Activated CD8-positive, alpha-beta T cell treated with anti-CD3 and anti-CD28 coated beads for 36 hours (primary cell): ENCODE measurements around the gene NXN. TPM values are rescaled to one million over a fixed set of nuclear protein-coding genes. Genes with fewer than 3 reads are reported as not detected.
"Not testable (repeated sequence)": the region's sequence is repeated elsewhere in the genome, so short reads cannot be mapped to it uniquely, and the experiment has no call there.

Experiments used
- ATAC-seq: fragments of 200-7000 bp; cut with Tn5 transposase; one replicate; pipeline ENCODE4 v1.10.0; 2021; ENCODE audit warnings: mild to moderate bottlenecking, moderate library complexity
- CTCF ChIA-PET: fragments of 350-600 bp; sonication (Branson Sonifier 250); formaldehyde crosslinking; loops from one replicate; lab custom pipeline; 2021; ENCODE audit warnings: antibody characterized with exemption; lab: Charles Lee
- POLR2A ChIA-PET: fragments of 350-600 bp; sonication (Branson Sonifier 250); formaldehyde crosslinking; loops from one replicate; lab custom pipeline; 2021; ENCODE audit warnings: antibody characterized with exemption; lab: Charles Lee
- DNase-seq: peaks from one replicate; pipeline ENCODE4 v3.0.0-alpha.2; 2020
- H3K27ac Mint-ChIP-seq: one replicate; pipeline ENCODE4 v1.8.0; 2021; ENCODE audit warnings: mild to moderate bottlenecking, mixed read lengths
- H3K27me3 Mint-ChIP-seq: one replicate; pipeline ENCODE4 v1.8.0; 2021; ENCODE audit warnings: mixed read lengths
- H3K36me3 Mint-ChIP-seq: one replicate; pipeline ENCODE4 v1.8.0; 2021; ENCODE audit warnings: low read depth, mixed read lengths
- H3K4me1 Mint-ChIP-seq: one replicate; pipeline ENCODE4 v1.8.0; 2021; ENCODE audit warnings: low read depth, mixed read lengths
- H3K4me3 Mint-ChIP-seq: one replicate; pipeline ENCODE4 v1.8.0; 2021; ENCODE audit warnings: mild to moderate bottlenecking, moderate library complexity, mixed read lengths
- H3K9me3 Mint-ChIP-seq: one replicate; pipeline ENCODE4 v1.8.0; 2021; ENCODE audit warnings: mixed read lengths
- intact Hi-C: fragments of 100-400 bp; cut with micrococcal nuclease; formaldehyde crosslinking; loops from one replicate; pipeline ENCODE4 v1.10.0; 2022
- total RNA-seq, 2 experiments: library from RNA; stranded (reverse); gene quantifications; one replicate each; pipeline ENCODE4 v1.2.3, GENCODE V29; 2021
- TF ChIP-seq, protein P1 (sequence below): fragments of 200-600 bp; IDR thresholded peaks from one replicate; pipeline ENCODE4 v1.8.0; 2022; ENCODE audit warnings: antibody characterized with exemption, mild to moderate bottlenecking

NXN gene
- total RNA-seq, 2 experiments from 2014 or later: 1.2 to 1.4 TPM

DNA sequence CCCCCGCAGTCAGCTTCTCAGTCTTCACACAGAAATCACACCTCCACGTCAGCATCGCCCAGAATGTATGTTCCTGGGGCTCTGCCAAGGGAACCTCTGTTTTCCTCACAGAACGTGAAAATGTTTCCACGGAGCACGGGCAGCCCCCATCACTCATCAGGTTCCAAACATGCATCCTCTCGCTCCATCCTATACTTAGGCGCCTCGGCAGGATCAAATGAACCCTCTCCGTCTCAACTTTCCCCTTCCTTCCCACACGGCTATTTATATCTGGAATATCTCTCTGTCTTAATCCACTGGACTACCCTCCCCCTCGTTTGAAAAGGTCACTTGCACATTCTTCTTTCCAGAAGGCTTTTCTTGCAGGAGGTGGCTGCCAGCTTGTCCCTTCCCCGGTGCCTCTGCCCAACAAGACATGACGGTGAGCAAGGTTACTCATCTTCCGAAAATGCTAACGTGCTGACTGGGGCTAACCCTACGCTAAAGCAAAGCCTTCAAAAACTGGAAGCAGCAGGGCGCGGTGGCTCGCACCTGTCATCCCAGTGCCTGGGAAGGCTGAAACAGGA is 21.6 kb downstream of the NXN start:
- Mint-ChIP-seq H3K9me3 (no peaks in the 10 kb centered on the region), H3K4me3 (no peak overlapping the region), H3K36me3 (no peaks in the 10 kb centered on the region), H3K27ac (no peak overlapping the region), H3K27me3 (peaks cover 8% of the 10 kb centered on the region), H3K4me1 (no peaks in the 10 kb centered on the region)
- intact Hi-C loops: no loop called here
- DNase-seq: no peak
- TF ChIP-seq, protein P1, sequence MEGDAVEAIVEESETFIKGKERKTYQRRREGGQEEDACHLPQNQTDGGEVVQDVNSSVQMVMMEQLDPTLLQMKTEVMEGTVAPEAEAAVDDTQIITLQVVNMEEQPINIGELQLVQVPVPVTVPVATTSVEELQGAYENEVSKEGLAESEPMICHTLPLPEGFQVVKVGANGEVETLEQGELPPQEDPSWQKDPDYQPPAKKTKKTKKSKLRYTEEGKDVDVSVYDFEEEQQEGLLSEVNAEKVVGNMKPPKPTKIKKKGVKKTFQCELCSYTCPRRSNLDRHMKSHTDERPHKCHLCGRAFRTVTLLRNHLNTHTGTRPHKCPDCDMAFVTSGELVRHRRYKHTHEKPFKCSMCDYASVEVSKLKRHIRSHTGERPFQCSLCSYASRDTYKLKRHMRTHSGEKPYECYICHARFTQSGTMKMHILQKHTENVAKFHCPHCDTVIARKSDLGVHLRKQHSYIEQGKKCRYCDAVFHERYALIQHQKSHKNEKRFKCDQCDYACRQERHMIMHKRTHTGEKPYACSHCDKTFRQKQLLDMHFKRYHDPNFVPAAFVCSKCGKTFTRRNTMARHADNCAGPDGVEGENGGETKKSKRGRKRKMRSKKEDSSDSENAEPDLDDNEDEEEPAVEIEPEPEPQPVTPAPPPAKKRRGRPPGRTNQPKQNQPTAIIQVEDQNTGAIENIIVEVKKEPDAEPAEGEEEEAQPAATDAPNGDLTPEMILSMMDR: no peak
- ChIA-PET POLR2A (no interaction called here), CTCF (no interaction called here)
- ATAC-seq: no peak

DNA sequence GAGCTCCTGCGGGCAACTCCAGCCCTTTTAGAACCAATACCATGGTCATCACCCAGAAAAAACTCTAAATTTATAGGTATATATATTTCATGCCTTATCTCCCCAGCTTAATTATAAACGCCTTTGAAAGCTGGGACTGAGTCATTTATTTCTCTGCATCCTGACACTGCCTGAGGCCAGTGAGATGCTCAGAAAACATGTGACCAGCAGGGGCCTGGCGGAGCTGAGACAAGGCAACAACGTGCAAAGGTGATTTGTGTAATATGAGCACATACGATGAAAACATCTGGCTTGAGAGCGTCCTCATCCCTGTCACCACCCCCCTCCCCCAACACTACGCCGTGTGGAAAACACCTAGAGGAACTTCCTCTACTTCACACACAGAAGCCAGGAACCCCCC is 22.7 kb downstream of the NXN start:
- H3K4me3 Mint-ChIP-seq: no peak overlapping the region
- peaks cover 6% of the 10 kb centered on the region for H3K27me3 Mint-ChIP-seq
- H3K4me1 Mint-ChIP-seq: no peaks in the 10 kb centered on the region
- CTCF ChIA-PET: no interaction called here
- no peak overlapping the region for H3K27ac Mint-ChIP-seq
- intact Hi-C loops: no loop called here
- no peak for DNase-seq
- no peaks in the 10 kb centered on the region for H3K36me3 Mint-ChIP-seq
- H3K9me3 Mint-ChIP-seq: no peaks in the 10 kb centered on the region
- POLR2A ChIA-PET: no interaction called here
- no peak for ATAC-seq
- TF ChIP-seq, protein P1: no peak

DNA sequence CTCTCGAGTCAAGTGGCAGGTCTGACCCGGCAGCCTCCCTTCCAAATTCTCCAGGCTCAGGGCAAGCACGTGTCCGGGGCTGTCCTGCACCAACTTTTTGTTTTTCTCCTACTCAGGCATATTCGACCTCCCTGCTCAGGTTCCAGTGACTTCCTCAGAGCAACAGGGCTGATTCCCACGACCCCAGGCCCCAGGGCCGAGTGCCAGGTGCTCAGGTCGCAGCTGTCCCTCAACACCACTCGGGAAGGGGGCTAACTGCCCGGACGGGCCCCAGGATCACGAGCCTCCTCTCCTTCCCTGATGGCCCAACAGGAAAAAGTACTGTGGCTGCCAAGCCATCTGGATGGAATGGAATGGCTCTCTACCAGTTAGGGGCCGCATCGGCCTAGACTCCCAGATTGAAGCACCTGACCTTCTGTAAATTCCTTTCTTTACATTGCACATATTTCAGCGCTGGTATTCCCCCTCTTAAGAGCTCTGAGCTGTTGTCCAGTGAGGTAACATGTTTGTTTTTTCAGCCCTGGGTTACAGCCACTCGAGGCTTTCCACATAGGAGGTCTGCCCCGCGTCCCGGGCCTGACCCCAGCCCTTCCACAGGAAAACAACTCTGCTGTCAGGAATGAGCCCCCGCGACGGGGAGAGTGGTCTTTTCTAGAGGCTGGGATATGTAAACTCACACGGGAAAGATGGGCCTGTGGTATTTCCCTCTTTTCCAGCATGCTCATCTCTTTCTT is 25.0 kb downstream of the NXN start:
- DNase-seq (no peak), ATAC-seq (no peak)
- intact Hi-C loops: no loop called here
- Mint-ChIP-seq H3K36me3 (no peaks in the 10 kb centered on the region), H3K4me3 (no peak overlapping the region), H3K9me3 (no peaks in the 10 kb centered on the region), H3K27ac (no peak overlapping the region), H3K4me1 (no peaks in the 10 kb centered on the region), H3K27me3 (peaks cover 10% of the 10 kb centered on the region)
- CTCF ChIA-PET: no interaction called here
- TF ChIP-seq, protein P1: no peak
- POLR2A ChIA-PET: no interaction called here

DNA sequence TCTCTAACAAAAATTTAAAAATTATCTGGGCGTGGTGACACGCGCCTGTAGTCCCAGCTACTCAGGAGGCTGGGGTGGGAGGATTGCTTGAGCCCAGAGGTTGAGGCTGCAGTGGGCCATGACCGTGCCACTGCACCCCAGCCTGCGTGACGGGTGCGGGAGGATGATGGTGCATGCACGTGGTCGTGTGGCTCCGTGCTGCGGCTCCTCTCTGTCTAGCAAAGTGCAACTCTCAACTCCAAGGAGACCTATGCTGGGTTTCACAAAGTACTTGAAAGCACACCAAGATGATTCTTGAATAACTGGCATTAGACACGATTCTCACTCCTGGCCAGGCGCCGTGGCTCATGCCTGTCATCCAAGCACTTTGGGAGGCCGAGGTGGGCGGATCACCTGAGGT is 25.8 kb downstream of the NXN start:
- intact Hi-C loops: no loop called here
- H3K27ac Mint-ChIP-seq: no peak overlapping the region
- H3K9me3 Mint-ChIP-seq: no peaks in the 10 kb centered on the region
- TF ChIP-seq, protein P1: no peak
- no peak overlapping the region for H3K4me3 Mint-ChIP-seq
- no peaks in the 10 kb centered on the region for H3K4me1 Mint-ChIP-seq
- POLR2A ChIA-PET: no interaction called here
- no peaks in the 10 kb centered on the region for H3K36me3 Mint-ChIP-seq
- peaks cover 10% of the 10 kb centered on the region for H3K27me3 Mint-ChIP-seq
- DNase-seq (no peak), ATAC-seq (no peak)
- CTCF ChIA-PET: no interaction called here

DNA sequence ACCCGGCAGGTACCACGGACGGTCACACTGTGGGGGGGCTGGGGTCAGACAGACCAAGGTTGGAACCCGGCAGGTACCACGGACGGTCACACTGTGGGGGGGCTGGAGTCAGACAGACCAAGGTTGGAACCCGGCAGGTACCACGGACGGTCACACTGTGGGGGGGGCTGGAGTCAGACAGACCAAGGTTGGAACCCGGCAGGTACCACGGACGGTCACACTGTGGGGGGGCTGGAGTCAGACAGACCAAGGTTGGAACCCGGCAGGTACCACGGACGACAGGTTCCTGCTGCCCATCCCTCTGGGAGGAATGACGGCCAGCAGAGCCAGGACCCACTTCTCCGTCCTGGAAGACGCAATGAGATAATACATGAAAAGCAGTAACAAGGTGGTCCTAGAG is 27.0 kb downstream of the NXN start:
- POLR2A ChIA-PET, H3K4me3 Mint-ChIP-seq, H3K4me1 Mint-ChIP-seq, CTCF ChIA-PET, H3K36me3 Mint-ChIP-seq, DNase-seq, H3K27ac Mint-ChIP-seq, H3K9me3 Mint-ChIP-seq, intact Hi-C loops, ATAC-seq: not testable (repeated sequence)
- H3K27me3 Mint-ChIP-seq: peaks cover 11% of the 10 kb centered on the region
